ENCODE measurements around the gene ADAMTS17.

DNA sequence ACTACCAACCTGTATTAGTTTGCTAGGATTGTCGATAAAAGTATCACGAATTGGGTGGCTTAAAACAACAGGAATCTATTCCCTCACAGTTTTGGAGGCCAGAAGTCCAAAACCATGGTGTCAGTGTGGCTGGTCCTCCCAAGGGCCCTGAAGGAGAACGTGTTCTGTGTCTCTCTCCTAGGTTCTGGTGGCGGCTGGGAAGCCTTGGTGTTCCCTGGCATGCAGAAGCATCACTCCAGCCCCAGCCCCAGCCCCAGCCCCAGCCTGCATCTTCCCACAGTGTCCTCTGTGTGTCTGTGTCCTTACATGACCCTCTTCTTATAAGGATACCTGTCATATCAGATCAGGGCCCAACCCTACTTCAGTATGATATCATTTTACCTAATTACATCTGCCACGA is 336.1 kb downstream of the ADAMTS17 start:
- no peak for TF ChIP-seq POLR2A (IDR thresholded peaks at IDR 0.05; ENCODE audit: low read depth, low read length)
- no peak for TF ChIP-seq POLR2AphosphoS5 (IDR thresholded peaks at IDR 0.05; ENCODE audit: low read depth, low read length)
